Activated CD8-positive, alpha-beta memory T cell treated with anti-CD3 and anti-CD28 coated beads for 1 hour (primary cell): ENCODE measurements around the gene C2CD5.

Source experiments
- DNase-seq, 2 donors: peaks; one replicate each; pipeline ENCODE4 v3.0.0-alpha.2; 2020; ENCODE audit warnings: low read depth in 1 of 2; ENCODE audit errors: extremely low read depth in 1 of 2

The C2CD5 gene

DNA sequence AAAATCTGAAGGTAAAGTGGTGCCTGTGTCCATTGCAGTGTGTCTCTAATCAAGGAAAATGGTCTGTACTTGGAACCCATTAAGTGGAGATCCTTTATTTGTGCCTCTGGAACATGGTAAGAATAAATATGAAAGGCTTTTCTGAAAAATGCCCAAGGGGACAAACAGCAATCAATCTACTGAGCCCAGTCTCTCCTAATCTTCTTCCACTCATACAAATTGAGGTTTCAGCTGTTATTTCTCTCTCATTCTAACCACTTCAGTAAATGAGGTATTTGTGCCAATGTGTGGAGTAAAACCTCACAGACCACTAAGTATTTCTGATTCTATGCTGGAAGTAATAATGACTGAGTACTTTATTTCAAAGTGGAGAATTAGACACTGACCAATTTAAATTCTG lies 127.5 kb downstream of the C2CD5 start:
- DNase-seq: no peak

DNA sequence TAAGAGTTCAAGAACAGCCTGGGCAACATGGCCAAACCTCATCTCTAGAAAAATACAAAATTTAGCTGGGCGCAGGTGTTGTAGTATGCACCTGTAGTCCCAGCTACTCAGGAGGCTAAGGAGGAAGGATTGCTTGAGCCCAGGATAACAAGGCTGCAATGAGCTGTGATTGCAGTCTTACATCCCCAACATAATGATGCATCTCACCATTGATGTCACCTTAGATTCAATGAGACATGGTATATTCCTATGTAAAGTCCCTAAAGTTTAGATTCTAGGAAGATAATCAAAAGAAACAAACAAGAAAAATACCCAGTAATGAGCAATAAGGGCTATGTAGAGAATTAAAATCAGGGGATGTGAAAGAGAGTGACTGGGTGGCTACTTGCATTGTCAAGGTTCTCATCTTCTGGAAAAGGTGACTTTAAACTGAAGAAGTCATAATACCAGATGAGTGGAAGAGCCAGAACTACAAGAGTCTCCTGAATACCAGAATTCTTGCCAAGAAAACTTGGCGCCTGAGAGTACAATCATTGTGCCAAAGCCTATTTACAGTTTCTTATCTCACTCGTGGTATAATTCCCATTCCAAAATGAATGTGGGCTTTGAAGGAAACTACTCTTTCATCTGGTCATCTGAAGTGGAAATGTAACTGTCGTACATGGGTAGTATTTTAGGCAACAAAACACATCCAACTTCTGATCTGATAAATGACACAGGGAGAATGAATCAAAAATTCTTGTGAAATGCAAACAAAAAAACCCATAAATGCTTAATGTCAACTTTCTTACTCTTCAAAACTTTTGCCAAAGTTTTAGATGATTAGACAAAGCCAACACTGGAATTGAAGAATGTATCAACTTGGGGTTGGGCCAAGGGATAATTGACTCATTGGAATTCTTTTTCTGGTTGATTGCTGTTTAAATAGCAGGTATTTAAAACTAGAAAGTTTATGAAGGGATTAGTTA lies 128.7 kb downstream of the C2CD5 start:
- no peak for DNase-seq

GRCh38 chr12:22414742-22415141 lies 129.6 kb downstream of the C2CD5 start:
- DNase-seq: no peak

GRCh38 chr12:22413592-22413991 lies 130.8 kb downstream of the C2CD5 start:
- no peak for DNase-seq

- no peak for DNase-seq
These were observed 131.8 kb downstream of the C2CD5 start for GRCh38 chr12:22412581-22412980.

DNA sequence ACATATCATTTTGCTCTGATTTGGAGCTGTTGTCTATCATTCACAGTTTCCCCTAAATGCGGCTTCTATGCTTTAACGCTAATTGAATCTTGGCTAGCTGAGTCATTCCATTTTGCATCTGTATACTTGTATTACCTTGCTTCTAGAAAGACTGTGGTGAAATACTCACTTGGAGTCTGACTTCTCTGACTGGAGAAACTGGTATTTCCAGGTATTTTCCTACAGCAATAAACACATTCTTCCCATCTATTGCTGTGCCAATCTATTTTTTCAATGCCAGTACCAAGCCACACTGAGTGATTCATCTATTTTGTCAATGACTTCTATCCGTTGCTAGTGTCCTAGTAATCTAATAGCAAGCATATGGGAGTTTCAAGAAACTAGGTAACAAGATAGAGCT lies 133.9 kb downstream of the C2CD5 start:
- no peak for DNase-seq

- no peak for DNase-seq
These were observed 134.8 kb downstream of the C2CD5 start for GRCh38 chr12:22409377-22410164.

GRCh38 chr12:22408610-22409376 lies 135.5 kb downstream of the C2CD5 start:
- no peak for DNase-seq

DNA sequence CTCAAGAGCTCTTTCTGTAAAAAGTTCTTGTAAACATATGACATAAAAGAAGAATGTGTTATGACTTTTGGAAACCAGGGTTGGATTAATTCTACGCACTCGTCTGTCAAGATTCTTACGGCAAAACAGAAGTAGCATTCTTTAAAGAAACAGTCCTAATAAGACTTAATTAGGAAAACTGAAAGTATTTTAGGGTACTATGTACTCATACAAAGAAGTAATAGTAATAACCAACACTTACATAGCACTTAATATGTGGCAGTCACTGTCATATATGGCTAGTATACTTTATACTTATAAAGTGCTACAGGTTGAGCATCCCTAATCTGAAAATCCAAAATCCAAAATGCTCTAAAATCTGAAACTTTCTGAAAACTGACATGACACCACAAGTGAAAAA lies 136.9 kb downstream of the C2CD5 start:
- DNase-seq: no peak

- no peak for DNase-seq
These were observed 137.7 kb downstream of the C2CD5 start for GRCh38 chr12:22406627-22407026.

DNA sequence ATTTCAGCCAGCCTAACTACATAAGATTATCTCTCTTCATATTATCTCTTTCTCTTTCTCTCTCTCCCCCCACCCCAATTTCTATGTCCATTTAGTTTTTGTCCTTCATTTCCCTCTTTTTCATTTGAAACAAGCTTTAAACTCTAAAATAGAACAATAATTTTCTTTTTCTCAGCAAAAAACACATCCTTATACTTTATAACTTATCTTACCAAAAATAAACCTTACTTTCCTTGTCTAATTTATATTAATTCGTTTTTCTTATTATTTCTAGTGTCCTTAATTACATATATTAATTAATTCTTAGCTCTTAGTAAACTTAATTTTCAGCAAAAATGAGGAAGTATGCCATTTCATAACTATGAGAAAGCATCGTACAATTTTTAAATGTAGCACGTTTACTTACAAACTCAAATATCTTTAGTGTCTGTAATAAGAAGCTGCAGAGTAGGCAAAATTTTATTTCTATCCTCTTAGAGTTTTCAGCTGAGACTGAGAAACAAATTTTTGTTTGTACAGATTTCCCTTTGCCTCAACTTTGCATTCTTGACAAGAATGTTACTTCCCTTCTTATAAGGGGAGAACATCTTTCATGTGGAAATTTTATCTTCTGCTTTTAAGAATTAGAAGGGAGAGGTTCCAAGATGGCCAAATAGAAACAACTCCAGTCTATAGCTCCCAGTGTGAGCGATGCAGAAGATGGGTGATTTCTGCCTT lies 144.7 kb downstream of the C2CD5 start:
- no peak for DNase-seq
